Stomach (tissue), 4 donors: ENCODE measurements around the gene ERICH3.
A peak's percentile ranks its signal among the peaks of the same experiment; 100 is the strongest.

Source experiments
- CTCF ChIP-seq, 7 experiments: fragments of 450-650 bp in 4 of 7; fragments of 200-600 bp in 3 of 7; sonication (generic) in 3 of 7; IDR thresholded peaks; one replicate each; pipeline ENCODE4 v1.5.1; 2016 to 2019; ENCODE audit warnings: antibody characterized with exemption in 7 of 7, control low read depth in 2 of 7, mild to moderate bottlenecking in 1 of 7
- EP300 ChIP-seq: sonication (generic); formaldehyde crosslinking; IDR thresholded peaks from one replicate; pipeline ENCODE4 v1.6.1; 2017; ENCODE audit warnings: antibody characterized with exemption
- POLR2AphosphoS5 ChIP-seq, 3 donors: sonication (generic); formaldehyde crosslinking; IDR thresholded peaks; one replicate each; pipeline ENCODE4 v1.6.1; 2016; ENCODE audit warnings: antibody characterized with exemption in 3 of 3

GRCh38 chr1:74689621-74690363 lies 16.2 kb upstream of the ERICH3 start:
- peak in 5 of 7 experiments; percentile 67 to 86 (median 81) for TF ChIP-seq CTCF (IDR thresholded peaks at IDR 0.05)
- peak in 1 of 3 donors; percentile 27 for TF ChIP-seq POLR2AphosphoS5 (IDR thresholded peaks at IDR 0.05)
- TF ChIP-seq EP300, result no peak
